Stimulated activated CD8-positive, alpha-beta memory T cell treated with anti-CD3 and anti-CD28 coated beads, Interleukin-7, amount 100 ng/mL, for 48 hours (primary cell): Measurements from ENCODE around the gene GADL1.

Experiments
- DNase-seq, 2 donors: peaks; one replicate each; pipeline ENCODE4 v3.0.0-alpha.2; 2020; ENCODE audit warnings: low read depth in 1 of 2; ENCODE audit errors: extremely low read depth in 1 of 2

GADL1 gene

DNA sequence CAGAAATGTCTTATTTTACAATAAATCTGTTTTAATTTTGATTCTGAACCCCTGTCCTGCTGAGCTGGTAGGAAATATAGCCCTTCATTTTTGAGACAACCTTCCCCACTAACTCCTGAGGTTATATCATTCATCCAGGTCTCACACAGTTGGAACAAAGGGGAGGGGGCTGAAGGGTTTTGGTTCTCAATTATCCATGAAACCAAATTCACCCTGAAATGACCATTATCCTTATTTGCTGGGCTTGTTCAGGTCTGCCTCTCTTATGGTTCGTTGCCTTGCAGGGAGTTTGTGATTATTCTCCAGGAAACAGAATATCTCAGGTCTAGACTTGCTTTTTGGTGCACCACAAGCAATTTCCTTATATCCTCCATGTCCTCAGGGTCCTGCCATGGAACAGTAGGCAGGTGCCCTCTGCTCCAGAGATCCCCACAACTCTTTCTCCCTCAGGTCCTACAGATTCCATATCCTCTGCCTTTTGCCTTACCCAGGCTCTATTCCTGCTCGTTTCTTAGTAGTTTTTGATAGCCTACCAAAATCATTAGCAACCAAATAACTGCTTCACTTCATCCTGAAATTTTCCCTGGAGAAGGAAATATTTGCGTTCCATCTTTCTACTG, 193.6 kb downstream of the GADL1 start:
- DNase-seq, result no peak

DNA sequence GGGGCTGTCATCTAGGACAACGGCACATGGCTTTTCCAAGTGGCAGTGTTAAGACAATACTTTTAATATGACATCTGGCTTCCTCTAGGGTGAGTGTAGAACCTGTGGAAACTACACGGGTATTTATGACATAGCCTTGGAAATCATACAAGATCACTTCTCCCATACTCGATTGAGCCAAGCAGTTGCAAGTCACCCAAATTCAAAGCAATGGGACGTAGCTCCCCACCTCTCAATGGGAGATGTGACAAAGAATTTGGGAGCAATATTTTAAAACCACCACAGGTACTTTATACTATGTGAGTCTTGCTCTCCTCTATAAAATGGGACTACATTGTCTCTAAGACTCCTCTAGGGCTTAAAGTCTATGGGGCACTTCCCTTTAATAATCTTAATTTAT, 194.5 kb downstream of the GADL1 start:
- DNase-seq, result no peak

DNA sequence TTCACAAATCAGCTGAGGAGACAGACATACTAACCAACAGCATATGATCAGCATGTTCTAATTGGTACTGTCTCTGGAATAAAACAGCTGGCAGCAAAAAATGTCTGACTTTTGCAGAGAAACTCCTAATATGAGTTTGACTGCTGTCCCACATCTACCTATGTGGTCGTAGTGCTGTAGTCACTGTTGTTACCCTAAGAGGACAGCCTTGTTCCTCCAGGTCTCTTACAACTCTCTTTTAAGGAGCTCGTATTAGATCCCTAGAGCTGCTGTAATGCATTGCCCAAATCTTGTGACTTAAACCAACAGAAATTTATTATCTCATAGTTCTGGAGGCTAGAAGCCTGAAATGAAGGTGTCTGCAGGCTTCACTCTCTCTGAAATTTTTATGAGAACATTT, 195.9 kb downstream of the GADL1 start:
- DNase-seq, result no peak

DNA sequence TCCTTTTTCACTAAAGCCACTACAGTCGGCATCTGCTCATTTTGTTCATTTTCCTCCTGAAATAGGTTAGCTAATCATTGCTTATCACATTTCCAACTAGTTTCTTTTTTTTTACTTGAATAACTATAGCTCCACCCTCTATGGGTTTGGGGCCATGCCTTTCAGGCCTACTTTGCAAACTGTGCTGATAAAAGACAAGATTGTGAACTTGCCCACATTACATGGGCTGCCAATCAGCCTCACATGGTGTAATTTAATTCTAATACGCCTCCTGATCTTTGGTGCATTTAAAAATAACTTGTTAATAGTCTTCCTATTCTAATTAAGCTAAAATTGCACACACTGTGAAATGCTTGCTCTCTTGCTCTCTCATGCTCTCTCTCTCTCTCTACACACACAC, 197.6 kb downstream of the GADL1 start:
- no peak for DNase-seq

DNA sequence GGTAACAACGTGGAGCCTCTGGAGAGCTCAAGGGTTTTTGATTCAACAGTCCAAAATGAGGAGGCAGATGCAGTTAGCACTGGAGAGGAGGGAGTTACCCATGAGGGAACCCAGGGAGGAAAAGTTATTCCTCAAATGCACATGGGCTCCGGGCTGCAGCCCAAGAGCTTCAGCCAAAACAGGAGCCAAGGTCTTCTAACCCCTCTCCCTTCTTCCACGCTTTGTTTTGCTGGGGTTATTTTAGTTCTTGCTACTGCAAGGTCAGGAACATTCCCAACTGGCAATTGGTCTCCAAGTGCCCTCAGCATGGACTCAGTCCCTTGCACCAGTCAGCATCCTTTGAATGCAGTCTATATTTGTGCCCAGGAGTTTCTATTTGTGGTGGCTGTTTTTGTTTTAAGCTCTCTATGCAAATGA, 198.1 kb downstream of the GADL1 start:
- no peak for DNase-seq

DNA sequence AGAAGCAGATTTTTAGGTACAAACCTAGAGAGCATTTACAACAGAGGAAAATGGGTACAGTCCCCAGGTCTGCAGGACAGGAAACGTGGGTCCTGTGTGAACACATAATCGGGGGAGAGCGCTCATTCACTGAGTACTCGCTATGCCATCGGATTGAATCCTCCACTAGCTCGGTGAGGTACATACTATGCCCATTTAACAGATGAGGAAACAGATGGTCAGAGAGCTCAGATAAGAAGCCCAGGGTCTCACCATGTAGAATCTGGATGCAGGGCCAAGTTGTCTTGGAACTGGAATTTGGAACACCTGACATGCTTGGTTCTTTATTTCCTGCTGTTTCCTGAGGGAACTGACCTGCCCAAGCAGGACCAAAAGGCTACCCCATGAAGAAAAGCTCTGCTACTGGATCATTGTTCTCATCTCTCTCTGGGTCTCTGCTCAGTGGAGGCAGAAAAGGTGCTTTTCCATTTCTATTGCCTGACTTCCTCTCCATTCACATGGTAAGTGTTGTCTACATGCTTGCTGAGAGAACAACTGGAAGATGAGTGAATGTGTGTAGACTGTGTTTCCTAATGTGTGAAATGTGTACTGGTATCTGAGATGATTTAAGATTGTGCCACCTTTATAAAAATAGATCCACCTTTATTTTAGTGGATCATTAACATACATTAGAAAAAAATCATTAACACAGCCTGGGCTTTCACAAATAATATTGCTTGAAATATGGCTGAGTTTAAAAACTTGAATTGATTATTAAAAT, 199.0 kb downstream of the GADL1 start:
- no peak for DNase-seq

DNA sequence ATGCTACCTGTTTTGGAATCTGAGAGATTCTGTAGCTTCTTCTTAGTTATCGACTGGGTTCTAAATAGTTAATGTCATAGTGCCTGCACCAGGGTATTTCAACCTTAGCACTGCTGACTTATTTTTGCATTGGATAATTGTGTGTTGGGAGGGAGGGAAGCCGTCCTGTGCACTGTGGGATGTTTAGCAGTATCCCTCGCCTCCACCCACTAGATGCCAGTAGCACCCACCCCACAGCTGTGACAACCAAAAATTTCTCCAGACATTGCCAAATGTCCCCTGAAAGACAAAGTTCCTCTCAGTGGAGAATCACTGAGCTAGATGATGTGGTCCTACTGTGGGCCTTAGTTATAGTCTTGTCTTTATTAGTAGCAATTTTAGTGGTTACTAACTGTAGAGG, 199.8 kb downstream of the GADL1 start:
- DNase-seq, result no peak

DNA sequence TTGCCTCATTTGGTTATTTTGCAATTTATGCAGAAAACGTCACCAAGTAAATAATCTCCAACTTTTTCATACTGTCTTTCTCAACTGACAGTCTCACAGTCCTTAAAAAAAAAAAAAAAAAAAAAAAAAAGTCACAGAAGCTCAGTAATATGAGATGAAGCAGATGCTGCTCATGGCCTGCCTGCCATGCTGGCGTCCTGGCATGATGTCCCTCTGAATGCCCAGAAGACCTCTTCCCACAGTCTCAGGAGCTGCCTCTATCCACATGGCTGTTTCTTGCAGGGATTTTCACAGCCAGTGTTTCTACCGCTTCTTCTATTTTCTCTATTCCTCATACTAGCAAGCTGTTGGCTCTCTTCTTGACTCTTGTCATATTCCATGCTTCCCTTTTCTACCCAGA, 200.3 kb downstream of the GADL1 start:
- no peak for DNase-seq

DNA sequence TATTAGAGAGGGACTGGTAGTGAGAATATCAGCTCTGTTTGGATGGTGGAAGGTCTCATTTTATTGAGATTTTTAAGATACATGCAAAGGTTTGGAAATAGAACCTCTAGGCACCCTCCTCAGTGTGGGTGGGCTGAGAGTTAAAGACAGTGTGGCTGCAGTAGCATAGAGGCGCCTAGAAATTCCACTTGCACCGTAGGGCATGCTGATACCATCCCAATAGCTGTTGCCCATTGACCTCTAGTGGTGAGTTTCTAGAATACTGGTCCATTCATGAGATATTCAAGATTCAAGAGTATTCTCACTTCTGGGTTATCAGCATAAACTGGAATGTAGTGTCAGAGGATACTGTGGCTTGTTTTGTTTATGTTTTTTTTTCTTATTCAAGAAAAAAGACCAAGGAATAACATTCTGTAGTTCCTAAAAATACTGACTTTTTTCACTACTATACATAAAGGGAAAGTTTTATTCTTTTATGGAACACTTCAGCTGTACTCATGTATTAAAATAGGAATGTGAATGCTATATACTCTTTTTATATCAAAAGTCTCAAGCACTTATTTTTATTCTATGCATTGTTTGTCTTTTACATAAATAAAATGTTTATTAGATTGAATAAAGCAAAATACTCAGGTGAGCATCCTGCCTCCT, 200.9 kb downstream of the GADL1 start:
- peak in 1 of 2 donors; percentile 26 for DNase-seq

DNA sequence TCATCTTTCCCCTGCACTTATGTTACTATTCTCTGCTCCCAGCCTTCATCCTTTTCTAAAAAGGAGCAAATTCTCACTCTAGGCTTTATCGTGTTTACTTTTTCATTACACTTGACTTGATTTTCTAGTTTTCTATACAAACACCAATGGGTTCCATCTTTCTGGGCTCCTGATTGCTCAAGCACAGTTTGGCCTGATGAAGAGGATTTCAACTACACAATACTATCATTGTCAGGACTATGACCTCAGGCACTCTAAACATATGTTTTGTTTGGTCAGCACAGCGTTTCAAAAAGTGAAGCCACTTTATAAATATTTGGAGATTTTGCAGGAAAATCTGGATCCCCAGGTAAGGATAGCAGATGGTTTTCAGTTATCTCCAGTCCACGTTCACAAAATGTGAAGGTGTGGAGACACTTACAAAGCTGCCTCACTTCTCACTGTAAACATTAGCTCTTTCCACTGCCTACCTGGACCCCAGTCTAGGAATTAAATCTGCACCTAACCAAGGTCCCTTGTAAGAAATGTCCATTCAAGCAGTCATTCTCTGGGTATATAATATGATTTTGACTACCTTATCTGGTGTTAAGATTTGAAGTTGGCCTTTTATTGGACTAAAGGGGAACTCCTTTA, 201.8 kb downstream of the GADL1 start:
- DNase-seq, result no peak

DNA sequence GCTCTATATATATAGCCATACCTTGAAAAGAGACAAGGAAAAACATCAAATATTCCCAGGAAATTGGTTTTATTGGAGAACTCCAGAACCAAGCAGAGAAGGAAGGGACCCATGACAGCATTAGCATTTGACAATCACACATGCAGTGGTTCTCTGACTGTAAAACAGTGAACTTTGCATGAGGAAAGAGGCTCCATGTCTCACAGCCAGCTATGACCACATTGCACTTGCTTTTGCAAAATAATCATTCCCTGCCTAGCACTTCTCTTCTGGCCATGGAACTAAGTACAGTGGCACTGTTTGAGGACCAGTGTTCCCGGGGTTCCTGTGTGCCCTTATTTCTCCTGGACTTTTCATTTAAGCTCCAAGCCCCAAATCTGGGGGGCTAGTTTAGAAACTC, 202.5 kb downstream of the GADL1 start:
- no peak for DNase-seq

DNA sequence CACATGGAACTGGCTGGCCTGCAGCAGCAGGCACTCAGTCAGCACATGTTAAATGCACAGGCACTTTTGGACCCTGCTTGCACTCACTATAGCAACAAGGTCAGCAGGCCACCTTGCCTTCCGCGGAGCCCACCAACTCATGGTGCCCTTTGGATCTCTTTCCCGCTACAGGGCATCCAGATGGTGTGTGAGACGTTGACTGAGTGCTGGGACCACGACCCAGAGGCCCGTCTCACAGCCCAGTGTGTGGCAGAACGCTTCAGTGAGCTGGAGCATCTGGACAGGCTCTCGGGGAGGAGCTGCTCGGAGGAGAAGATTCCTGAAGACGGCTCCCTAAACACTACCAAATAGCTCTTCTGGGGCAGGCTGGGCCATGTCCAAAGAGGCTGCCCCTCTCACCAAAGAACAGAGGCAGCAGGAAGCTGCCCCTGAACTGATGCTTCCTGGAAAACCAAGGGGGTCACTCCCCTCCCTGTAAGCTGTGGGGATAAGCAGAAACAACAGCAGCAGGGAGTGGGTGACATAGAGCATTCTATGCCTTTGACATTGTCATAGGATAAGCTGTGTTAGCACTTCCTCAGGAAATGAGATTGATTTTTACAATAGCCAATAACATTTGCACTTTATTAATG, 203.1 kb downstream of the GADL1 start:
- DNase-seq, result no peak

DNA sequence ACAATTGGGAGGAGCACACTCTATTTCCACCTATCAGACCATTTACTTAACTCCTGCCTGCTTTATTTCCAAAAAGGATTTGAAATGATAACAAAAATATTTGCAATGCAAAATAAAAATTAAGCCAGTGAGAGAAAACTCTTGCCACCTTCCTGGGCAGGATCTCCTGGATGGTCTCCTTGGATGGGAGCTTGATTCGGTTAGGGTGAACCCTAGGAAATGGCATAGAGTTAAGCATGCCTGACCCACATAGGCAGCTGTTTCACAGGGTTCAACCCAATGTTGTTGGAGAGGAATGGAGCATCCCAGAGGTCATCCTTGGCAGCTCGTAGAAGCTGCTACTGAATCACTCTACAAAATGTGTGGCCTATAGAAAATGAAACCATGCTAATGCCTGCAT, 204.3 kb downstream of the GADL1 start:
- DNase-seq, result no peak

DNA sequence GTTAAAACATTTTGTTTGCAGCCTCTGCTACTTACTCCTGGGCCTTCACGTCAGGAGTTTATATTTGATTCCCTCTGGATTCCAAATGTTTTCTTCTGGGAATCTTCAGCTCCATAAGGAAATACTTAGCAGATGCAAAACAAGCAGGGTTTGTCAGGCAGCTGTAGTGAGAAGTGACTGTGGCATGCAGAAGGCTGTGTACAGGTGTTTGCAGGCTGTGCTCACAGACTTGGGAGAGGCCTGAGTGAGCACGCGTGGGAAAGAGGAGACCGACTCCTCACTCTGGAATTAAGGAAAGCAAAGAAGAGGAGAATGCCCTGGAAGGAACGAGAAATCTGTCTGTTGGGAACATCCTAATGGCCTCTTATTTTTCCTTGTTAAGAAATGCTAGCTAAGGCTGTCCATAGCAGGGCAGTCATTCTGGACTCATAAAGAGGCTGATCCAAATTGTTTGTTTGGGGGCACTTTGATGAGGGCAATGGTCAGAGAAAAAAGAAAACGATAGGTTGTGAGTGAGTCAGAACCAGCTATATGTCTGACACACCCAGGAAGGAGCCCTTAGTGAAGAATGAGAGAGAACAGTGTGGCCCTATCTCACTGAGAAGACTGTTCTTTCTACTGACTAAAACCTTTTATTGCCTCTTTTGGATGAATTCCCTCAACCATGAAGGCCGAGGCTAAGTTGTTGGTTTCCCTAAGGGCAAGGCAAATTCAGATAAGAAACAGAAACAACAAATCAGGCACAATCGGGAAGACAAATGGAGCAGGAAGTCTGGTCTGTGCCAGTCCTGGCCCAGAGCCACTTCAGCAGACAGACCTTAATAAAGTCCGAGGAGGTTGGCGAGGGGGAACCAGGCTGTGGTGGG, 205.5 kb downstream of the GADL1 start:
- DNase-seq, result no peak

DNA sequence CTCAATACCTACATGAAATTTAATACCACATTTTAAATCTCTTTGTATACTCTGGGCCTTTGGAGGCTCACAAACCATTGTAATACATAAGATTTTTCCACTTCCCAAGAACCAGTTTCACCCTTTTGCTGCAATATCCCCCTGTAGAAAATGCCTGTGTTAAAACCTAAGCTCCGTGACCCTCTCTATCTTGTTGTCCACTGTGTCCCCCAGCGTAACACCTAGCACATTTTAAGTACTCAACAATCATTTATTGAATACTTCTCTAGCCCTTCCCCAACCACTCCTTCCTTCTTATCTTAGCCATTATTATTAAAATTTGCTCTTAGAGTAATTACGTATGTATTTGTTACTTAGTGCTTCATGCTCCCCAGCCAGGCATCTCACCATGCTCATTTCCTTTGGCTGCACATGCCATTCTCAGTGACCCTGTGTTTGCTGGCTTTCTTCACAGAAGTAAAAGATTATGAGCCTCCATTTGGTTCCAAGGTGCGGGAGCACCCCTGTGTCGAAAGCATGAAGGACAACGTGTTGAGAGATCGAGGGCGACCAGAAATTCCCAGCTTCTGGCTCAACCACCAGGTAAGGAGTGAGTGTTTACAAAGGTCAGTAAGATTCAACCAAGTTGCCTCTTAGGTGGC, 206.4 kb downstream of the GADL1 start:
- no peak for DNase-seq

DNA sequence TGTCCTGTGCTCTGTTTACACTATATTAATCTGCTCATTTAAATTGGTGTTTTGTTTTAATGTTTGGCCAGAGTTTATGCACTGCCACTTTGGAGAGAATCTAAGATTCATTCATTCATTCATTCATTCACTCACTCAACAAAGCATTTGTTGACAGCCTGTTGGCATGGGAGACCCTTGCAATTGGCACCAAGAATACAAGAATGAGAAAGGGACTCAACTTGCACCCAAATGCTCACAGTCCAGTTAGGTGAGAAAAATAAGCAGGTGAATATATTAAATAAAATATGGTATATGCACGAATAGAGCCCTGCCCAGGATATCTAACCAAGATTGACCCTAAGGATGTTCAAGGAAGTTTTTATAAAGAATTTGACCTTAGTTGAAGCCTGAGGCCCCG, 207.7 kb downstream of the GADL1 start:
- no peak for DNase-seq

DNA sequence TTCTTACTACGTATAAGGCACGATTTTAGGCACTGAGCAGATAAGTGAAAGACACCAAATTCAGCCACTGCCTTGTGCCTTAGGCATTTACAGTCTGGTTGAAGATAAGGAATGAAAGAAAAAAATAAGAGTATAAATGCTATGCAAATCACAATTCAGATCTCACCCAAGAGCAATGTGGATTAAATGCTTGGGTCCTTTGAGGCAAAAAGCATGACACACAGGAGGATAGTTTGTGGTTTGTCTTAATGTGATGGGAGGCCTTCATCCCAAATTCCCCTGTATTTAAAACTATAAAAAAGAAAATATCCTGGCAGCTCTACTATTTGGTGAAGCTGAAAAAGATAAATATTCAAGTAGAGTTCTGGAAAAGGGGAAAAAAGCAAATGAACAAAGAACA, 208.3 kb downstream of the GADL1 start:
- DNase-seq, result no peak

DNA sequence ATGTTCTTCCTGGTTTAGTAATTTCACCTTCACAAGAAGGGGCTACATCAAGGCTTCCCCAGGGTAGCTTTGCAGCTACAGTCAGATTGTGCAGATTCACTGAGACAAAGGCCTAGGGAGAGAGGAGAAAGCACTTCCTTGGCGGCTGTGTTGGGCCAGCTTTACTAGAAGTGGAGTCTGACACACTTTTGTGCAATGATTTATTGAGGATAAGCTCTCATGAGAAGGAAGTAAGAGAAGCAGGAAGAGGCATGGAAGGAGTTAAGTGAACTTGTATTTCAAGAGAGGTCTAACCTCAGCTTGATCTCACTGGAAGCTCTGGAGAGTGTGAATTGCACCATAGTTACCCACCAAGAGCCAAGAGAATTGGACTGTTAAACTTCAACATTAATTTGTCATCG, 209.2 kb downstream of the GADL1 start:
- DNase-seq, result no peak

DNA sequence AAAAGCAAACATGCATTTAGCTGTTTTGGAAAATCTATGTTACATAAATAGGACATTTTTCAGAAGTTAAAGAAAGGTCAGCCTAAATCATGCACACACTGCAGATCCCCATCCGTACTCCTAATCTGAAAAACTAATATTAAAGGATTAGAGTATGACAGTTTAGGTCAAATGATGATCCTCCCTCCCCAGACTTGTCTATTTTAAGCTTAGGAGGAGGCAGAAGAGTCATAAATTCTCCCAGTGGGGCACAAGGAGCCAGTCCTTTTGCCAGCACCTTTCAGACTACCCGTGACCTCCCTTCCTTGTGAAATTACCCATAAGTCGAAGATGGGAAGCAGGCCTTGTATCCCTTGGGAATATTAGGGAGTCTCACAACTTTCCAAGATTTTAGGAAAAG, 210.1 kb downstream of the GADL1 start:
- no peak for DNase-seq

DNA sequence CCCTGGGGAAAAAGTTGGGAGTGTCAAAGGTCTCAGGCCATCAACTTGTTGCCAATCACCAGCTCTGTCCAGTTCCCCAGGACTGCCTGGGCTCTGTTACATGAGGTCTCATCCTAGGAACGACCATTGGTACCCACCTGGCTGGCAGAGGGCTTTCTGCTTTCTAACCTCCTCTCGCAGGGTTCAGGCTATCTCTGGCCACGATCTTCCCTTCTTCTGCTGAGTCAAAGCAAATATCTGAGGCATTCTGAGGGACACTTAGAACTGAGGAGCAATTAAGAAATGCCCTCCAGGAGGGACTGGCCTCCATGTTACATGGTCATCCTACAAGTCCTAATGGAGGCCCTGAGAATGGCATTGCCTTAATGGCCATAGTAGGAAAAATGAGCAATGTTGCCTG, 210.7 kb downstream of the GADL1 start:
- no peak for DNase-seq
